ENCODE measurements around the gene KIN. TPM values are rescaled to one million over a fixed set of nuclear protein-coding genes. Genes with fewer than 3 reads are reported as not detected.

Gene KIN
- total and polyA plus RNA-seq, 2 of the 4 experiments (the other 2 are of a cell fraction), result 3.0 to 6.4 TPM

- H3K4me2 ChIP-seq (ENCODE audit: low read depth, low read length), result no peak overlapping the region
- intact Hi-C loops (cut with micrococcal nuclease), result no loop called here
- H4K91ac ChIP-seq (ENCODE audit: insufficient read depth, low read depth, low read length), result no peak overlapping the region
- H3K9me3 ChIP-seq (ENCODE audit: control insufficient read depth, insufficient read depth, low read length), result no peaks in the 10 kb centered on the region
- no peak overlapping the region for H3K9ac ChIP-seq (ENCODE audit: low read depth, low read length)
- H3K4ac ChIP-seq (ENCODE audit: low read depth, low read length), result no peak overlapping the region
- H3K4me3 ChIP-seq (ENCODE audit: insufficient read depth, low read depth, low read length), result no peak overlapping the region
- H2AK9ac ChIP-seq (replicated peaks; ENCODE audit: low read depth, low read length, poor library complexity), result no peak overlapping the region
- H2BK120ac ChIP-seq (ENCODE audit: low read depth, low read length), result no peak overlapping the region
- no peak overlapping the region for H2AK5ac ChIP-seq (ENCODE audit: low read depth, low read length)
- H3K27ac ChIP-seq (ENCODE audit: insufficient read depth, low read length), result no peak overlapping the region
- no peak overlapping the region for H3K18ac ChIP-seq (ENCODE audit: low read depth, low read length)
- H4K8ac ChIP-seq (ENCODE audit: low read depth in 2 of 2, low read length in 2 of 2), result no peak overlapping the region
- H2BK20ac ChIP-seq (ENCODE audit: low read depth, low read length), result no peak overlapping the region
- no peaks in the 10 kb centered on the region; the same call in 1 of the 2 replicates for H3K9me1 ChIP-seq (ENCODE audit: insufficient read depth, low read length)
- 100% methylated on average over 1 of the region's 5 CpGs; no CpG with 5 or more reads in 1 of the 2 experiments for WGBS, 2 experiments (ENCODE audit: extremely low coverage in 2 of 2, insufficient read length in 1 of 2)
- ATAC-seq (ENCODE audit: low read depth) (no peak; the same call in 1 of the 2 replicates), DNase-seq (no peak)
- H2AFZ ChIP-seq (replicated peaks; ENCODE audit: low read length, poor library complexity), result no peak overlapping the region
- peaks cover 11% of the 10 kb centered on the region; the same call in 1 of the 2 replicates for H3K27me3 ChIP-seq (ENCODE audit: control insufficient read depth, insufficient read depth, low read length)
- no peaks in the 10 kb centered on the region for H4K20me1 ChIP-seq (ENCODE audit: insufficient read depth, low read length)
- in situ Hi-C loops (cut with MboI; ENCODE audit: low sequenced_read_pairs), result no loop called here
- ChIA-PET CTCF (no interaction called here), POLR2A (ENCODE audit: unreplicated experiment) (no interaction called here)
- H4K5ac ChIP-seq (ENCODE audit: low read depth, low read length), result no peak overlapping the region
- no peak overlapping the region for H2BK5ac ChIP-seq (ENCODE audit: low read depth, low read length, poor library complexity, severe bottlenecking)
- H2BK15ac ChIP-seq (ENCODE audit: low read depth, low read length), result no peak overlapping the region
- no TSS peak for BruUV-seq (replicated peaks)
- no peaks in the 10 kb centered on the region for H3K79me1 ChIP-seq (ENCODE audit: low read depth in 1 of 2, low read length in 2 of 2)
- no peak overlapping the region for H3K14ac ChIP-seq (replicated peaks; ENCODE audit: low read depth, low read length)
- peaks cover 9% of the 10 kb centered on the region for H3K36me3 ChIP-seq (ENCODE audit: control insufficient read depth, insufficient read depth, low read length)
- no peak overlapping the region for H3K56ac ChIP-seq (ENCODE audit: extremely low read depth, insufficient read depth, low read length)
- H3K4me1 ChIP-seq (ENCODE audit: control insufficient read depth, insufficient read depth, low read length), result no peaks in the 10 kb centered on the region
- TF ChIP-seq RFX5 (IDR thresholded peaks at IDR 0.05; ENCODE audit: low read depth, low read length) (no peak), MAZ (IDR thresholded peaks at IDR 0.05; ENCODE audit: borderline replicate concordance, low read depth, low read length) (no peak), CHD1 (IDR thresholded peaks at IDR 0.05; ENCODE audit: low read depth, low read length) (no peak), BHLHE40 (IDR thresholded peaks at IDR 0.05; ENCODE audit: low read depth, low read length) (no peak), USF2 (IDR thresholded peaks at IDR 0.05; ENCODE audit: low read depth, low read length) (no peak), CTCF (conservative IDR thresholded peaks at IDR 0.05; ENCODE audit: low read depth, low read length) (no peak), POLR2A (IDR thresholded peaks at IDR 0.05; ENCODE audit: low read depth, low read length) (no peak), RAD21 (IDR thresholded peaks at IDR 0.05; ENCODE audit: low read length) (no peak), ELK1 (IDR thresholded peaks at IDR 0.05; ENCODE audit: borderline replicate concordance, low read depth, low read length) (no peak), MAFK (IDR thresholded peaks at IDR 0.05; ENCODE audit: low read depth, low read length) (no peak), FOS (IDR thresholded peaks at IDR 0.05; ENCODE audit: low read depth, low read length) (no peak), MXI1 (IDR thresholded peaks at IDR 0.05; ENCODE audit: borderline replicate concordance, low read depth, low read length) (no peak), NFE2L2 (IDR thresholded peaks at IDR 0.05; ENCODE audit: low read depth, low read length) (no peak), RCOR1 (IDR thresholded peaks at IDR 0.05; ENCODE audit: insufficient replicate concordance, low read length) (no peak), SMC3 (IDR thresholded peaks at IDR 0.05; ENCODE audit: low read depth, low read length) (no peak), CEBPB (IDR thresholded peaks at IDR 0.05; ENCODE audit: low read depth, low read length) (no peak)
- dilution Hi-C loops (cut with HindIII; ENCODE audit: low sequenced_read_pairs, unreplicated experiment), result no loop called here
- H3K23ac ChIP-seq (ENCODE audit: low read depth, low read length), result no peak overlapping the region
These were observed 23.2 kb upstream of the KIN start for GRCh38 chr10:7811000-7811399.

Measured in IMR-90 (cell line).